OCI-LY7 (cell line): ENCODE measurements around the gene POPDC3. TPM values are rescaled to one million over a fixed set of nuclear protein-coding genes. Genes with fewer than 3 reads are reported as not detected.

ENCODE experiments used
- BruUV-seq: library from RNA; stranded (reverse); fragments of 400-500 nt; replicated peaks from 2 replicates; lab custom pipeline; 2021; lab: Mats Ljungman, UMichigan
- CTCF ChIA-PET: fragments of 300-600 bp; sonication (Branson Sonifier 250); formaldehyde crosslinking; loops from one replicate; lab custom pipeline; 2022; ENCODE audit warnings: antibody characterized with exemption; ENCODE audit not compliant: unreplicated experiment; lab: Charles Lee
- POLR2A ChIA-PET: fragments of 300-600 bp; sonication (Branson Sonifier 250); formaldehyde crosslinking; loops from one replicate; lab custom pipeline; 2022; ENCODE audit warnings: antibody characterized with exemption; lab: Charles Lee
- DNase-seq: peaks from one replicate; pipeline ENCODE4 v3.0.0-alpha.2; 2015; ENCODE audit warnings: low spot score
- H2AFZ ChIP-seq: fragments of 200-600 bp; sonication (generic), shearing (Covaris generic); 2 replicates; pipeline ENCODE4 v1.6.1; 2014; ENCODE audit warnings: mild to moderate bottlenecking, antibody characterized with exemption, low read length, moderate library complexity
- H3K27ac ChIP-seq: fragments of 200-600 bp; sonication (generic); 2 replicates; pipeline ENCODE4 v1.5.1; 2014; ENCODE audit warnings: mixed run types, low read depth, mild to moderate bottlenecking, moderate library complexity, low read length, inconsistent platforms; ENCODE audit not compliant: poor library complexity, severe bottlenecking
- H3K36me3 ChIP-seq: fragments of 200-600 bp; sonication (generic); 2 replicates; pipeline ENCODE4 v1.6.1; 2014; ENCODE audit warnings: mild to moderate bottlenecking, antibody characterized with exemption, low read length, moderate library complexity, mixed read lengths; ENCODE audit not compliant: insufficient read depth
- H3K4me1 ChIP-seq: fragments of 200-600 bp; sonication (generic); 2 replicates; pipeline ENCODE4 v1.5.1; 2014; ENCODE audit warnings: mild to moderate bottlenecking, low read length; ENCODE audit not compliant: insufficient read depth, poor library complexity, severe bottlenecking
- H3K4me2 ChIP-seq: fragments of 200-600 bp; sonication (generic); 2 replicates; pipeline ENCODE4 v1.6.1; 2014; ENCODE audit warnings: mild to moderate bottlenecking, low read length
- H3K4me3 ChIP-seq: fragments of 200-600 bp; sonication (generic); 2 replicates; pipeline ENCODE4 v1.5.1; 2014; ENCODE audit warnings: mild to moderate bottlenecking, low read depth, low read length; ENCODE audit not compliant: poor library complexity, severe bottlenecking
- H3K79me2 ChIP-seq: fragments of 200-600 bp; sonication (generic); 2 replicates; pipeline ENCODE4 v1.6.1; 2016; ENCODE audit warnings: low read depth, mild to moderate bottlenecking, low read length, moderate library complexity, mixed read lengths; ENCODE audit not compliant: insufficient read depth
- H3K9me2 ChIP-seq: fragments of 200-600 bp; sonication (generic); 2 replicates; pipeline ENCODE4 v1.6.1; 2016; ENCODE audit warnings: mild to moderate bottlenecking, low read length, mixed read lengths; ENCODE audit not compliant: insufficient read depth
- H3K9me3 ChIP-seq: fragments of 200-600 bp; sonication (generic); 2 replicates; pipeline ENCODE4 v1.6.1; 2014; ENCODE audit warnings: mild to moderate bottlenecking, mixed run types, low read length, mixed read lengths
- H4K20me1 ChIP-seq: fragments of 200-600 bp; sonication (generic); 2 replicates; pipeline ENCODE4 v1.6.1; 2014; ENCODE audit warnings: mild to moderate bottlenecking, antibody characterized with exemption, low read length, moderate library complexity, mixed read lengths; ENCODE audit not compliant: insufficient read depth
- EZH2phosphoT487 ChIP-seq: fragments of 200-600 bp; sonication (generic); IDR thresholded peaks from 2 replicates; pipeline ENCODE4 v1.6.1; 2018; ENCODE audit warnings: low read depth, borderline replicate concordance, mild to moderate bottlenecking, mixed run types, antibody characterized with exemption, low read length, moderate library complexity, mixed read lengths
- intact Hi-C: fragments of 100-400 bp; cut with micrococcal nuclease; formaldehyde crosslinking; loops from one replicate; pipeline ENCODE4 v1.10.0; 2022; ENCODE audit not compliant: unreplicated experiment
- total RNA-seq, 2 experiments: library from RNA; depleted of rRNA in 1 of 2; stranded (reverse); fragments of >200 nt in 1 of 2; shearing (Covaris generic) in 1 of 2; gene quantifications; 2 replicates each; pipeline ENCODE4 v1.2.3, GENCODE V29; 2014 to 2022
- TF ChIP-seq, protein P1 (sequence below): fragments of 200-600 bp; sonication (generic); conservative IDR thresholded peaks from 2 replicates; pipeline ENCODE4 v1.5.1; 2014; ENCODE audit warnings: mild to moderate bottlenecking, antibody characterized with exemption, low read length, moderate library complexity, mixed read lengths

POPDC3 gene
- total RNA-seq, 2 experiments from 2014 or later: not detected

DNA sequence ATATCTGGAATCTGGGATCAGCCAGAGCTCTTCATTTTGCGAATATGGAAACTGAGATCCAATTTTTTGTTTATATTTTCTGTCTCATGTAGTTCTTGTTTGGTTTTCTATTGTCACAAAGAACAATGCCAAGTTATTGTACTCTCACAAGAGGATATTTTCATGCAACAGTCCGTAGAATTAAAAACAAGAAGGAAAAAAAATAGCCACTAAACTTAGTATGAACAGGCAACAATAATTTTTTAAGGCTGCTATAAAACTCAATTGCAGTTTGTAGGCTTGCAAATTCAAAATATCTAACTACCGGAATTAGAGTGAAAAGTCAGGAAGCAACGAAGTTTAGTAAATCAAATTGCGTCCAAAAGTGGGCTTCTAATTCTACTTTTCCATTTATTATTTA is 1.2 kb downstream of the POPDC3 start:
- DNase-seq: no peak
- H3K4me2 ChIP-seq: no peak overlapping the region
- no peak overlapping the region for H2AFZ ChIP-seq
- no TSS peak for BruUV-seq
- H3K27ac ChIP-seq: no peak overlapping the region
- H3K79me2 ChIP-seq: no peaks in the 10 kb centered on the region
- no peaks in the 10 kb centered on the region for H3K4me1 ChIP-seq
- TF ChIP-seq, protein P1, sequence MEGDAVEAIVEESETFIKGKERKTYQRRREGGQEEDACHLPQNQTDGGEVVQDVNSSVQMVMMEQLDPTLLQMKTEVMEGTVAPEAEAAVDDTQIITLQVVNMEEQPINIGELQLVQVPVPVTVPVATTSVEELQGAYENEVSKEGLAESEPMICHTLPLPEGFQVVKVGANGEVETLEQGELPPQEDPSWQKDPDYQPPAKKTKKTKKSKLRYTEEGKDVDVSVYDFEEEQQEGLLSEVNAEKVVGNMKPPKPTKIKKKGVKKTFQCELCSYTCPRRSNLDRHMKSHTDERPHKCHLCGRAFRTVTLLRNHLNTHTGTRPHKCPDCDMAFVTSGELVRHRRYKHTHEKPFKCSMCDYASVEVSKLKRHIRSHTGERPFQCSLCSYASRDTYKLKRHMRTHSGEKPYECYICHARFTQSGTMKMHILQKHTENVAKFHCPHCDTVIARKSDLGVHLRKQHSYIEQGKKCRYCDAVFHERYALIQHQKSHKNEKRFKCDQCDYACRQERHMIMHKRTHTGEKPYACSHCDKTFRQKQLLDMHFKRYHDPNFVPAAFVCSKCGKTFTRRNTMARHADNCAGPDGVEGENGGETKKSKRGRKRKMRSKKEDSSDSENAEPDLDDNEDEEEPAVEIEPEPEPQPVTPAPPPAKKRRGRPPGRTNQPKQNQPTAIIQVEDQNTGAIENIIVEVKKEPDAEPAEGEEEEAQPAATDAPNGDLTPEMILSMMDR: no peak
- no peak for TF ChIP-seq EZH2phosphoT487
- ChIA-PET POLR2A (interaction anchor here (0.7 to 1.1 kb wide), 2 partner anchors 16 to 86 kb away, joined by 3 read pairs; no protein-coding TSS in a partner anchor), CTCF (no interaction called here)
- no peaks in the 10 kb centered on the region for H3K9me2 ChIP-seq
- H3K36me3 ChIP-seq: no peaks in the 10 kb centered on the region
- H4K20me1 ChIP-seq: no peaks in the 10 kb centered on the region
- intact Hi-C loops: no loop called here
- no peak overlapping the region for H3K4me3 ChIP-seq
- H3K9me3 ChIP-seq: no peaks in the 10 kb centered on the region

DNA sequence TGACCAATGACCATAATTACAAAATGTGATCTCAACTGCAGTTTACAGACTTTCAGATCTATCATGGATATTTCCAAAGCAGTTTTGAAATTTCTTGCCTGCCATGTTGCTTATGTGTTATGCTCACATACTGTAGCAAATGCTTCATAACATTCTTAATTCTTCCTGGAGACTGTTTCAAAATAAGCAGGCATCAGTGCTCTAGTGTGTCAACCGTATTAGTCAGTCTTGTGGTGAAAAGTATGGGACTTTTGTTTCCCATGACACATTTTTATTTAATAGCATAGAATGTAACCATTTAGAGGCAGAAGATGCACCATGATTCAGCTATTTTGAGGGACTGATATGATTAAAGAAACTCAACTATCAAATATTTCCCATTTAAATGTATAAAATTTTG is 1.7 kb downstream of the POPDC3 start:
- no peaks in the 10 kb centered on the region for H3K4me1 ChIP-seq
- no peaks in the 10 kb centered on the region for H3K36me3 ChIP-seq
- H4K20me1 ChIP-seq: no peaks in the 10 kb centered on the region
- no peak overlapping the region for H2AFZ ChIP-seq
- no peak overlapping the region for H3K27ac ChIP-seq
- ChIA-PET CTCF (no interaction called here), POLR2A (interaction anchor here (0.7 to 1.1 kb wide), 3 partner anchors 17 to 86 kb away, joined by 3 read pairs; no protein-coding TSS in a partner anchor)
- H3K79me2 ChIP-seq: no peaks in the 10 kb centered on the region
- H3K4me2 ChIP-seq: no peak overlapping the region
- H3K4me3 ChIP-seq: no peak overlapping the region
- no peaks in the 10 kb centered on the region for H3K9me3 ChIP-seq
- TF ChIP-seq, protein P1: no peak
- no peak for TF ChIP-seq EZH2phosphoT487
- intact Hi-C loops: no loop called here
- BruUV-seq: no TSS peak
- H3K9me2 ChIP-seq: no peaks in the 10 kb centered on the region
- no peak for DNase-seq

DNA sequence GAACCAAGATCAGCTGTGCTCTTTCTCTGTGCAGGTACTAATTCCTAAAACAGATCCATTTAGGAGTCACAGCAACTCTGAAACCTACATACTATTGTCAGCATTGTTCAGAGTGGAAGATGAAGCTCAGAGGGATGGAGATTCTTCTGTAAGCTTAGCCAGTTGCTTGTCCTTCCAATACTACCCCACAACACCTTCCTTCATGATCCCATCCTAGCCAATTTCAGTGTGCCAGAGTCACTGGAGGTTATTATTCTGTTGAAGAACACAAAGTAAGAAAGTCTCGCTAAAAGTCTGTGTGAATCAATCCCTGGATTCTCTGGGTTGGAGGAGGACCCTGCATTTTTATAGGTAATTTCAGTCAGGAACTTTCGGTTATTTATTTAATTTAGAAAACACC is 2.3 kb downstream of the POPDC3 start:
- POLR2A ChIA-PET: interaction anchor here (0.7 to 1.1 kb wide), 2 partner anchors 17 to 30 kb away, joined by 3 read pairs; no protein-coding TSS in a partner anchor
- H3K9me2 ChIP-seq: no peaks in the 10 kb centered on the region
- no peak overlapping the region for H3K4me3 ChIP-seq
- H3K79me2 ChIP-seq: no peaks in the 10 kb centered on the region
- intact Hi-C loops: no loop called here
- H2AFZ ChIP-seq: no peak overlapping the region
- H4K20me1 ChIP-seq: no peaks in the 10 kb centered on the region
- TF ChIP-seq, protein P1: no peak
- no peak for TF ChIP-seq EZH2phosphoT487
- no peaks in the 10 kb centered on the region for H3K36me3 ChIP-seq
- CTCF ChIA-PET: no interaction called here
- DNase-seq: no peak
- no peaks in the 10 kb centered on the region for H3K4me1 ChIP-seq
- no peak overlapping the region for H3K4me2 ChIP-seq
- H3K27ac ChIP-seq: no peak overlapping the region
- H3K9me3 ChIP-seq: no peaks in the 10 kb centered on the region
- BruUV-seq: no TSS peak
